IMR-90 (cell line): ENCODE data around the gene ROR2.

ENCODE experiments used
- FOS ChIP-seq: fragments of 150-350 bp; IDR thresholded peaks from 2 replicates; pipeline ENCODE4 v1.6.1; 2016; ENCODE audit warnings: low read depth, low read length
- MAFK ChIP-seq: IDR thresholded peaks from 2 replicates; pipeline ENCODE4 v1.6.1; 2012; ENCODE audit warnings: low read depth, low read length, improper control_type of control experiment
- MAZ ChIP-seq: IDR thresholded peaks from 2 replicates; pipeline ENCODE4 v1.6.1; 2012; ENCODE audit warnings: low read depth, mild to moderate bottlenecking, low read length, improper control_type of control experiment, moderate library complexity, borderline replicate concordance
- MXI1 ChIP-seq: IDR thresholded peaks from 2 replicates; pipeline ENCODE4 v1.6.1; 2012; ENCODE audit warnings: low read depth, mild to moderate bottlenecking, low read length, moderate library complexity, borderline replicate concordance
- POLR2A ChIP-seq: IDR thresholded peaks from 2 replicates; pipeline ENCODE4 v1.6.1; 2012; ENCODE audit warnings: mild to moderate bottlenecking, low read depth, low read length
- SMC3 ChIP-seq: fragments of 150-350 bp; IDR thresholded peaks from 2 replicates; pipeline ENCODE4 v1.6.1; 2016; ENCODE audit warnings: low read depth, mild to moderate bottlenecking, antibody characterized with exemption, low read length, moderate library complexity
- TF ChIP-seq, protein P1 (sequence below): fragments of 150-350 bp; IDR thresholded peaks from 2 replicates; pipeline ENCODE4 v1.6.1; 2017; ENCODE audit warnings: mild to moderate bottlenecking, antibody characterized with exemption, low read length, low read depth
- TF ChIP-seq, protein P2 (sequence below): conservative IDR thresholded peaks from 2 replicates; pipeline ENCODE4 v1.5.1; 2012; ENCODE audit warnings: mild to moderate bottlenecking, low read depth, low read length, improper control_type of control experiment
- TF ChIP-seq, protein P3 (sequence below): fragments of 150-350 bp; IDR thresholded peaks from 2 replicates; pipeline ENCODE4 v1.6.1; 2016; ENCODE audit warnings: low read depth, mild to moderate bottlenecking, low read length, moderate library complexity, borderline replicate concordance

DNA sequence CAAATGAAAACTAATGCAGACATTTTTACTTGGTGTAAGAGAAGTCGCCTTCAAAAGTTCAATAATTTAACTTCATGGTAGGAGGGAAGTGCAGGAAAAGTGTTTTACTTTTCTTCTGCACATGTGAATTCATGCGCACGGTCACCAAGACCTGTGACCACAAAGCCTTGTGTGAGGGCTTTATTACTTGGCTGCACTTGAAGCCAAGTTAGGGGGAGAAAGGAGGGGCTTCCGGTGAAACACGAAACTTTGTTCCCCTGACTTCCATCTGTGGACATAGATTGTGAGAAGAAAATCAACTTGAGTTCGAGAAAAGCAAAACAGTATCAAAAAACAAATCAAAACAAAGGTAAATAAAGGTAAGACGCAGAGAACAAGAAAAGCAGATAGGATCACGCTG is 239.9 kb downstream of the ROR2 start:
- TF ChIP-seq MAFK (no peak), SMC3 (no peak), POLR2A (no peak), FOS (no peak), MXI1 (no peak), MAZ (no peak)
- TF ChIP-seq, protein P1, sequence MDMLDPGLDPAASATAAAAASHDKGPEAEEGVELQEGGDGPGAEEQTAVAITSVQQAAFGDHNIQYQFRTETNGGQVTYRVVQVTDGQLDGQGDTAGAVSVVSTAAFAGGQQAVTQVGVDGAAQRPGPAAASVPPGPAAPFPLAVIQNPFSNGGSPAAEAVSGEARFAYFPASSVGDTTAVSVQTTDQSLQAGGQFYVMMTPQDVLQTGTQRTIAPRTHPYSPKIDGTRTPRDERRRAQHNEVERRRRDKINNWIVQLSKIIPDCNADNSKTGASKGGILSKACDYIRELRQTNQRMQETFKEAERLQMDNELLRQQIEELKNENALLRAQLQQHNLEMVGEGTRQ: no peak
- TF ChIP-seq, protein P2, sequence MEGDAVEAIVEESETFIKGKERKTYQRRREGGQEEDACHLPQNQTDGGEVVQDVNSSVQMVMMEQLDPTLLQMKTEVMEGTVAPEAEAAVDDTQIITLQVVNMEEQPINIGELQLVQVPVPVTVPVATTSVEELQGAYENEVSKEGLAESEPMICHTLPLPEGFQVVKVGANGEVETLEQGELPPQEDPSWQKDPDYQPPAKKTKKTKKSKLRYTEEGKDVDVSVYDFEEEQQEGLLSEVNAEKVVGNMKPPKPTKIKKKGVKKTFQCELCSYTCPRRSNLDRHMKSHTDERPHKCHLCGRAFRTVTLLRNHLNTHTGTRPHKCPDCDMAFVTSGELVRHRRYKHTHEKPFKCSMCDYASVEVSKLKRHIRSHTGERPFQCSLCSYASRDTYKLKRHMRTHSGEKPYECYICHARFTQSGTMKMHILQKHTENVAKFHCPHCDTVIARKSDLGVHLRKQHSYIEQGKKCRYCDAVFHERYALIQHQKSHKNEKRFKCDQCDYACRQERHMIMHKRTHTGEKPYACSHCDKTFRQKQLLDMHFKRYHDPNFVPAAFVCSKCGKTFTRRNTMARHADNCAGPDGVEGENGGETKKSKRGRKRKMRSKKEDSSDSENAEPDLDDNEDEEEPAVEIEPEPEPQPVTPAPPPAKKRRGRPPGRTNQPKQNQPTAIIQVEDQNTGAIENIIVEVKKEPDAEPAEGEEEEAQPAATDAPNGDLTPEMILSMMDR: no peak
- TF ChIP-seq, protein P3, sequence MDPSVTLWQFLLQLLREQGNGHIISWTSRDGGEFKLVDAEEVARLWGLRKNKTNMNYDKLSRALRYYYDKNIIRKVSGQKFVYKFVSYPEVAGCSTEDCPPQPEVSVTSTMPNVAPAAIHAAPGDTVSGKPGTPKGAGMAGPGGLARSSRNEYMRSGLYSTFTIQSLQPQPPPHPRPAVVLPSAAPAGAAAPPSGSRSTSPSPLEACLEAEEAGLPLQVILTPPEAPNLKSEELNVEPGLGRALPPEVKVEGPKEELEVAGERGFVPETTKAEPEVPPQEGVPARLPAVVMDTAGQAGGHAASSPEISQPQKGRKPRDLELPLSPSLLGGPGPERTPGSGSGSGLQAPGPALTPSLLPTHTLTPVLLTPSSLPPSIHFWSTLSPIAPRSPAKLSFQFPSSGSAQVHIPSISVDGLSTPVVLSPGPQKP: no peak
